Measurements from ENCODE around the gene NPAS2.

Gene NPAS2

GRCh38 chr2:101025561-101025960 is 205.6 kb downstream of the NPAS2 start:
- FAIRE-seq = no peak

- FAIRE-seq = no peak
Observed at GRCh38 chr2:101026253-101026701, 206.3 kb downstream of the NPAS2 start.

- no peak for FAIRE-seq
Observed at GRCh38 chr2:101026923-101027469, 207.1 kb downstream of the NPAS2 start.

- no peak for FAIRE-seq
Observed at GRCh38 chr2:101027852-101028251, 207.9 kb downstream of the NPAS2 start.

- FAIRE-seq = no peak
Observed at GRCh38 chr2:101030866-101031554, 211.1 kb downstream of the NPAS2 start.

GRCh38 chr2:101032084-101032776 is 212.3 kb downstream of the NPAS2 start:
- FAIRE-seq = no peak

- FAIRE-seq = peak; percentile 89
Observed at GRCh38 chr2:101036562-101036961, 216.6 kb downstream of the NPAS2 start.

GRCh38 chr2:101037161-101037755 is 217.3 kb downstream of the NPAS2 start:
- FAIRE-seq = no peak

- FAIRE-seq = no peak
Observed at GRCh38 chr2:101038455-101039255, 218.7 kb downstream of the NPAS2 start.

- FAIRE-seq = no peak
Observed at GRCh38 chr2:101040072-101040471, 220.1 kb downstream of the NPAS2 start.

- FAIRE-seq = no peak
Observed at GRCh38 chr2:101040761-101041160, 220.8 kb downstream of the NPAS2 start.

- FAIRE-seq = no peak
Observed at GRCh38 chr2:101041413-101041812, 221.5 kb downstream of the NPAS2 start.

GRCh38 chr2:101045330-101045729 is 225.4 kb downstream of the NPAS2 start:
- FAIRE-seq = no peak

All from islet of Langerhans (tissue), 1 donor.